Coronary artery (tissue), 2 donors: ENCODE results near the gene TMEM131L.

ENCODE experiments used
- DNase-seq: peaks from one replicate; pipeline ENCODE4 v3.0.0-alpha.2; 2017; ENCODE audit warnings: low spot score
- H3K27ac ChIP-seq, 2 donors: fragments of 200-600 bp; sonication (generic); one replicate each; pipeline ENCODE4 v1.5.1; 2016 to 2019
- H3K4me3 ChIP-seq: fragments of 200-600 bp; sonication (generic); 2 replicates; pipeline ENCODE4 v1.5.1; 2016; ENCODE audit warnings: mild to moderate bottlenecking, moderate library complexity
- TF ChIP-seq, protein P1 (sequence below): fragments of 200-600 bp; sonication (generic); IDR thresholded peaks from one replicate; pipeline ENCODE4 v1.5.1; 2019; ENCODE audit warnings: antibody characterized with exemption

Gene TMEM131L

DNA sequence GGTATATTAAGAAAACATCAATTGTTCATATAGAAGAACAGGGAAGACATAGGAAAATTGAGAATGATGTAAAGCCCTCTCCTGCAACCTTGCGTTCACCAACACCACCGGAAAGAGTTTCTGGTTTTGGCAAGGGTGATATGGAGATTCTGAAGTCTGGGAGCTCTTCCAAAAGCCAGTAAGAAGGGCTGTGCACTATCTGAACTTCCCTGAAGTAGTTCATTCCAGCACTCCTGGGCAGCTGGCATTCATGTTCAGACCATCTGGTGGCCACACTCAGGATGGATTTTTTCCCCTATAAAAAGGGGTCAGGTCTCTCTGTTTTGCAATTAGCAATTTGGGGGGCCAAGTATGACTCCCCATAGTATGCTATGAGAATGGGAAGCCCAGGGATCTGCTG lies 202.5 kb downstream of the TMEM131L start:
- H3K27ac ChIP-seq = no peak overlapping the region
- TF ChIP-seq, protein P1, sequence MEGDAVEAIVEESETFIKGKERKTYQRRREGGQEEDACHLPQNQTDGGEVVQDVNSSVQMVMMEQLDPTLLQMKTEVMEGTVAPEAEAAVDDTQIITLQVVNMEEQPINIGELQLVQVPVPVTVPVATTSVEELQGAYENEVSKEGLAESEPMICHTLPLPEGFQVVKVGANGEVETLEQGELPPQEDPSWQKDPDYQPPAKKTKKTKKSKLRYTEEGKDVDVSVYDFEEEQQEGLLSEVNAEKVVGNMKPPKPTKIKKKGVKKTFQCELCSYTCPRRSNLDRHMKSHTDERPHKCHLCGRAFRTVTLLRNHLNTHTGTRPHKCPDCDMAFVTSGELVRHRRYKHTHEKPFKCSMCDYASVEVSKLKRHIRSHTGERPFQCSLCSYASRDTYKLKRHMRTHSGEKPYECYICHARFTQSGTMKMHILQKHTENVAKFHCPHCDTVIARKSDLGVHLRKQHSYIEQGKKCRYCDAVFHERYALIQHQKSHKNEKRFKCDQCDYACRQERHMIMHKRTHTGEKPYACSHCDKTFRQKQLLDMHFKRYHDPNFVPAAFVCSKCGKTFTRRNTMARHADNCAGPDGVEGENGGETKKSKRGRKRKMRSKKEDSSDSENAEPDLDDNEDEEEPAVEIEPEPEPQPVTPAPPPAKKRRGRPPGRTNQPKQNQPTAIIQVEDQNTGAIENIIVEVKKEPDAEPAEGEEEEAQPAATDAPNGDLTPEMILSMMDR = no peak
- no peak overlapping the region for H3K4me3 ChIP-seq
- no peak for DNase-seq

DNA sequence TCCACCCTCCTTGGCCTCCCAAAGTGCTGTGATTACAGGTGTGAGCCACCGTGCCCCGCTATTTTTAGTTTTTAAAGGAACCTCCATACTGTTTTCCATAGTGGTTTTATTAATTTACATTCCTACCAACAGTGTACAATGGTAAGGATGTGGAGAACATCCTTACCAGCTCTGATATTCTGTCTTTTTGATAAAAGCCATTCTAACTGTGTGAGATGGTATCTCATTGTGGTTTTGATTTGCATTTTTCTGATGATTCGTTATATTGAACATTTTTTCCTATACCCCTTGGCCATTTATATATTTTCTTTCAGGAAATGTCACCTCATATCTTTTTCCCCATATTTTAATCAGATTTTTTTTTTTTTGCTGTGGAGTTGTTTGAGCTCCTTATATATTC lies 203.7 kb downstream of the TMEM131L start:
- no peak for DNase-seq
- H3K4me3 ChIP-seq = no peak overlapping the region
- H3K27ac ChIP-seq = no peak overlapping the region
- TF ChIP-seq, protein P1 = no peak

DNA sequence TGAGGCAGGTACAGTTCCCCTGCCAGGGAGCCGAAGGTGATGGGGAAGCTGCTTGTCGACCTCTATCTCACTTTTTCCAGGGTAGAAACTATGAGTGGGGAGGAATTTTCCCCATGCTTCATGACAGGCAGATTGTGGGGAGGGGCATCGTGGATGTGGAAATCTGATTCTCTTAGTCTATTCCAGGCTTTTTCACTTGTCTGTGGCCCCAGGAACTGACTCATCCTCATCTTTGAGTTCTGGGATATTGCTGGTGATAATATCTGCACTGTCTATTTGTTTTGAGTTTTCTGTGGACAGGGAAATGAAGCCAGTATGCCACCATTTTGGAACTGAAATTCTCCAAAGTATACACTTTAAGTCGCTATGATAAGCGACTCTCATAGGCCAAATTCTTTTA lies 210.3 kb downstream of the TMEM131L start:
- no peak overlapping the region for H3K27ac ChIP-seq
- DNase-seq = no peak
- H3K4me3 ChIP-seq = no peak overlapping the region
- TF ChIP-seq, protein P1 = no peak

DNA sequence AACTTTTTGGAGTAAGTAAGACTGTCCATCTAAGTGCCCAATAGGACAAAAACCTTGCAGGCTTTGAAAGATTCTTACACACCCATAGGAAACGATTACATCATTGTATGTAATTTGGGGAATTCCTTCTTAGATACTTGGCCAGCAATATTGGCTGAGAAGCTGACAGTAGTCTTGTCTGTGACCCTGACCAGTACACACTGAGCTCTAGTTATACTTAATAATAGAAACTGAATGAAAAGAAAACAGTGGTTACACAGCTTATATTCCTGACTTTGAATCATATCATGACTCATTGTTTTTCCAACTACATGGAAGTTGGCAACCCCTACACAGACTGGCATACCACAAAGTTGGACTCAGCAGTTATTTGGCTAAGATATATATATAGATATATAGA lies 210.8 kb downstream of the TMEM131L start:
- H3K27ac ChIP-seq = no peak overlapping the region

DNA sequence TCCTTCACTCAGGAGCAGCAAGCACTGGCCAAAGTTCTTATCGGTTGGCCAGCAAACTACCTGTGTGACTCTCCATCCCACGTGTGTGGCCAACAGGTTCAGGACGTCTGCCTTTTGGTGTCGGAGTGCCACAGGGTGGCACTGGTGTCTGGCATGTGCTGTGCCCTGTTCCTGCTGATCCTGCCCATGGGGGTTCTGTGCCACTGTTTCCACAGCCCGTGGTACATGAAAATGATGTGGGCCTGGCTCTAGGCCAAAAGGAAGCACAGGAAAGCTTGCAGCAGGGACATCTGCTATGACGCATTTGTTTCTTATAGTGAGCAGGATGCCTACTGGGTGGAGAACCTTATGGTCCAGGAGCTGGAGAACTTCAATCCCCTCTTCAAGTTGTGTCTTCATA lies 213.3 kb downstream of the TMEM131L start:
- no peak overlapping the region for H3K27ac ChIP-seq
- no peak overlapping the region for H3K4me3 ChIP-seq
- TF ChIP-seq, protein P1 = no peak
- no peak for DNase-seq

More for the DNA sequence above, 210.8 kb downstream of the TMEM131L start:
- DNase-seq = no peak
- H3K4me3 ChIP-seq = no peak overlapping the region
- TF ChIP-seq, protein P1 = no peak

DNA sequence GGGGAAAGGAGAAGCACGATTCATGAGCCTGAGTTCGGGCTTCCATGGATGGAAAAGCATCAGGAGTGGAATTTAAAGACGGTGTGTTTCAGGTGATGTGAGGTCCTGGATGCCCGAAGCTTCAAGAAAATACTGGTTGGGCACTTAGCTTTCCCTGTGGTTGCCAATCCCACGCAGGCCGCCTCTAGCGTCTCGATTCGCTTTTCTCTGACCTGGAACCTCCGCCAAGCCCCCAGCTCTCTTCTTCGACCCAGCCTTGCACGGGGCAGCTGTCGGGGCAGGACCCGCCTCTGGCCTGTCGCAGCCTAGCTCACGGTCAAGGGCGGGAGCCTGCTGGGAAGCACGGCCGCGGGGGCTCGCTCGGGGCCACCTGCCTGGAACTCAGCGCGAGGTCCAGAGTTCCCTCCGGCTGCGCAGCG lies 217.6 kb downstream of the TMEM131L start:
- TF ChIP-seq, protein P1 = no peak
- no peak for DNase-seq
- Histone ChIP-seq H3K27ac (peak overlapping the region in 1 of 2 donors; percentile 71), H3K4me3 (peak overlapping the region; percentile 81)

DNA sequence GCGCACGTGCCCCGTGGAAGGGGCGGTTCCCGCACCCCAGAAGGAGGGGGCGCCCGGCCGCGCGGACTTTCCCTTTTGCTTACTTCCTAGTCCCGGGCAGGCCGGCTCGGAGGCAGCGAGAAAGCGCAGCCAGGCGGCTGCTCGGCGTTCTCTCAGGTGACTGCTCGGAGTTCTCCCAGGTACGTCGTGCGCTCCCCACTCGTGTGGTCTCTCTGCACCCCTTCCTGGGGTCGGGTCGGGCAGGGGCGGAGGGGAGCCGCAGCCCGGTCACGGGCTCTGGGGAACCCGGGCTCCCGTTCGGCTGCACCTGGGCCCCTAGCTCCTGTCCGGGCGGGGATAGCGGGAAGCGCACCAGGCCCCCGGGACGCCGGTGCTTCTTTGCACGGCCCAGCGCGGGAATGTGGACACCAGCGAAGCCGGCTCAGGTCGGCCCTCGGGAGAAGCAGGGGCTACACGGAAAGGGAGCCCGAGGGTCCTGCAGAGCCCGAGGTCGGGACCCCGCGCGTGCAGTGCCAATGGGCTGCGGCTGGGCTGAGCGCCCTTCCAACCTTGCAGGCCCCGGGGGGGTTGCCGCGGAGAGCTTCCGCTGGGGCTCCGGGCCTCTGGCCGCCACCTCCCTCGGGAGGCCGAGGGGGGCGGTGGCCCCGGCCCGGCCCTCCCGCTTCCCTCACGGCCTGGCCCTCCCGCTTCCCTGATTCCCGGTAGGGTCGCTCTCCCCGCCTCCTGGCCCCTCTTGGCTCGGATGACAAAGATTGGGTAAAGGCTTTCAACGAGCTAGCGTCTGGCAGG lies 218.2 kb downstream of the TMEM131L start, which contains the start of gene TLR2:
TSS of gene TLR2 (plus strand) at position 99 of the 789 bp plus-strand sequence. CDS start 18,628 bp downstream, outside the sequence.
- peak within 1 kb of the TSS in 1 of 2 donors; percentile 71 for H3K27ac ChIP-seq
- peak; percentile 80 for DNase-seq

More for the DNA sequence above, 218.2 kb downstream of the TMEM131L start, which contains the start of gene TLR2:
- TF ChIP-seq, protein P1 = no peak
- peak within 1 kb of the TSS; percentile 81 for H3K4me3 ChIP-seq
